ENCODE measurements around the gene DDX54.

The DDX54 gene

GRCh38 chr12:113189361-113189760 lies 4.1 kb upstream of the DDX54 start:
- H3K4me3 ChIP-seq (replicated peaks; ENCODE audit: insufficient read depth, low read length) = no peak overlapping the region
- DNase-seq (ENCODE audit: low read depth in 1 of 2, low spot score in 1 of 2) = no peak
- TF ChIP-seq CTCF (IDR thresholded peaks at IDR 0.05; ENCODE audit: insufficient read depth, low read length) (no peak), GABPA (IDR thresholded peaks at IDR 0.05; ENCODE audit: low read depth) (no peak), REST (IDR thresholded peaks at IDR 0.05; ENCODE audit: insufficient replicate concordance, low read depth) (no peak), POLR2AphosphoS5 (IDR thresholded peaks at IDR 0.05; ENCODE audit: low read depth) (no peak), SPI1 (IDR thresholded peaks at IDR 0.05; ENCODE audit: borderline replicate concordance, low read depth) (no peak)
- H3K27ac ChIP-seq (replicated peaks) = no peak overlapping the region
- no peaks in the 10 kb centered on the region for H3K27me3 ChIP-seq (ENCODE audit: insufficient read depth, poor library complexity, severe bottlenecking)

GRCh38 chr12:113186666-113187325 lies 1.5 kb upstream of the DDX54 start:
- no peak overlapping the region; the same call in 1 of the 2 replicates for H3K27ac ChIP-seq (replicated peaks)
- no peak for DNase-seq (ENCODE audit: low read depth in 1 of 2, low spot score in 1 of 2)
- H3K27me3 ChIP-seq (ENCODE audit: insufficient read depth, poor library complexity, severe bottlenecking) = no peaks in the 10 kb centered on the region
- TF ChIP-seq GABPA (IDR thresholded peaks at IDR 0.05; ENCODE audit: low read depth) (no peak), REST (IDR thresholded peaks at IDR 0.05; ENCODE audit: insufficient replicate concordance, low read depth) (no peak)
- H3K4me3 ChIP-seq (replicated peaks; ENCODE audit: insufficient read depth, low read length) = peak overlapping the region; percentile 87

- Histone ChIP-seq H3K27ac (replicated peaks) (peak overlapping the region; percentile 99), H3K4me3 (replicated peaks; ENCODE audit: insufficient read depth, low read length) (peak overlapping the region; percentile 87), H3K27me3 (ENCODE audit: insufficient read depth, poor library complexity, severe bottlenecking) (no peaks in the 10 kb centered on the region)
- DNase-seq (ENCODE audit: low read depth in 1 of 2, low spot score in 1 of 2) = peak in 1 of 2 experiments; percentile 14
- TF ChIP-seq CTCF (IDR thresholded peaks at IDR 0.05; ENCODE audit: insufficient read depth, low read length) (no peak), GABPA (IDR thresholded peaks at IDR 0.05; ENCODE audit: low read depth) (no peak), SPI1 (IDR thresholded peaks at IDR 0.05; ENCODE audit: borderline replicate concordance, low read depth) (no peak), POLR2AphosphoS5 (IDR thresholded peaks at IDR 0.05; ENCODE audit: low read depth) (no peak), REST (IDR thresholded peaks at IDR 0.05; ENCODE audit: insufficient replicate concordance, low read depth) (no peak)
Observed at GRCh38 chr12:113186033-113186365, 721 bp upstream of the DDX54 start.

All from HL-60 (cell line).